ENCODE measurements around the gene UBA3. TPM values are rescaled to one million over a fixed set of nuclear protein-coding genes. Genes with fewer than 3 reads are reported as not detected.

The UBA3 gene
- total RNA-seq, 4 donors from 2014 or later: 30.6 to 86.0 (median 47.2) TPM

DNA sequence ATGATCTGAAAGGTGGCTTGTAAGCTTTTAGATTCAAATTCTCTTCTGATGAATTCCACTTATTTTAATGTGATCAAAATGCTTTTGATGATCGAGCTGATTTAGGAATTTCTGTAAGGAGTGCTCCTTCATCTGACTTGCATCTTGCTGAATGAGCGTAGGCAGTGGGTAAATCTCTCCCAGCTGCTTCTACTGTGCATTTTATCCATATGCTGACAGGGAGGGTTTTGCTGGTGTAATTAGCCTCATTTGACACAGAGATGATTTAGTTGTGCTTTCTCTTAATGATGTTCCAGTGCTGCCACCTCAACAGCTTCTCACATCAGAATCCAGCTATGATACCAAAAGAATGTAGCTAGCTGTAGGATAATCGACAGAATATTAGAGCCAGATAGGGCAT, 46.1 kb upstream of the UBA3 start:
- Histone ChIP-seq H3K27me3 (no peaks in the 10 kb centered on the region), H3K4me3 (no peak overlapping the region), H3K36me3 (no peaks in the 10 kb centered on the region), H3K27ac (no peak overlapping the region), H3K9me3 (no peaks in the 10 kb centered on the region), H3K4me1 (no peaks in the 10 kb centered on the region)
- WGBS, 2 donors (ENCODE audit: low coverage in 1 of 2): 89 to 91% methylated on average over 3 of the region's 3 CpGs
- in situ Hi-C loops (cut with MboI; ENCODE audit: low pct_ligation_motif_present in 1 of 4, low pct_unique_long_range_greater_than_20kb in 1 of 4, low sequenced_read_pairs in 3 of 4): loop anchor here in 1 of 4 donors (25.0 kb wide), 1 partner anchor 811 kb away; no protein-coding TSS in a partner anchor
- DNase-seq: no peak
- TF ChIP-seq POLR2AphosphoS5 (IDR thresholded peaks at IDR 0.05) (no peak), POLR2A (IDR thresholded peaks at IDR 0.05) (no peak), EP300 (IDR thresholded peaks at IDR 0.05; ENCODE audit: low read depth) (no peak)
- TF ChIP-seq, protein P1, sequence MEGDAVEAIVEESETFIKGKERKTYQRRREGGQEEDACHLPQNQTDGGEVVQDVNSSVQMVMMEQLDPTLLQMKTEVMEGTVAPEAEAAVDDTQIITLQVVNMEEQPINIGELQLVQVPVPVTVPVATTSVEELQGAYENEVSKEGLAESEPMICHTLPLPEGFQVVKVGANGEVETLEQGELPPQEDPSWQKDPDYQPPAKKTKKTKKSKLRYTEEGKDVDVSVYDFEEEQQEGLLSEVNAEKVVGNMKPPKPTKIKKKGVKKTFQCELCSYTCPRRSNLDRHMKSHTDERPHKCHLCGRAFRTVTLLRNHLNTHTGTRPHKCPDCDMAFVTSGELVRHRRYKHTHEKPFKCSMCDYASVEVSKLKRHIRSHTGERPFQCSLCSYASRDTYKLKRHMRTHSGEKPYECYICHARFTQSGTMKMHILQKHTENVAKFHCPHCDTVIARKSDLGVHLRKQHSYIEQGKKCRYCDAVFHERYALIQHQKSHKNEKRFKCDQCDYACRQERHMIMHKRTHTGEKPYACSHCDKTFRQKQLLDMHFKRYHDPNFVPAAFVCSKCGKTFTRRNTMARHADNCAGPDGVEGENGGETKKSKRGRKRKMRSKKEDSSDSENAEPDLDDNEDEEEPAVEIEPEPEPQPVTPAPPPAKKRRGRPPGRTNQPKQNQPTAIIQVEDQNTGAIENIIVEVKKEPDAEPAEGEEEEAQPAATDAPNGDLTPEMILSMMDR (IDR thresholded peaks at IDR 0.05): no peak
- intact Hi-C loops (cut with DNase I; ENCODE audit: low total_unique reads): no loop called here

DNA sequence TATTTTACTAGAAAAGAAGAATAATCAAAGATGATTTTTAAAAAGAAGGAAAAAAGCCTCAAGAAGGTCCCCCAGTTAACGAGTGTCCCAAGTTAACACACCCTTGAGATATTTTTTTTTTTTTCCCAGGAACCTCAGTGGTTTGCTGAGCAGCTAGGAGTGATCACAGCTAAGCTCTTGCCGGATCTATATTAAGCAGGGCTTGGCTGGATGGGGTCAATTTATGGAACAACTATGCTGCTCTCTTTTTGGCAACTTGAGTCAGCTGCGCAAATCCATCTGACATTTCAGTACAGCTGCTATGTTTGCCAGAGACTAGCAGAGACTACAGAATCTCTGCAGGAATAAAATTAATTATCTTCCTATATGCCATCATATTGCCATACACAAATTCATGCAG, 42.2 kb upstream of the UBA3 start, which contains the start of gene LMOD3:
LMOD3 (minus strand) TSS at position 193 of the 400 bp plus-strand sequence. CDS start 209 bp downstream, outside the sequence.
- no peak for TF ChIP-seq POLR2A (IDR thresholded peaks at IDR 0.05)
- Histone ChIP-seq H3K27me3 (no peaks in the 10 kb centered on the region), H3K36me3 (no peaks in the 10 kb centered on the region), H3K4me3 (no peak within 1 kb of the TSS), H3K27ac (no peak within 1 kb of the TSS), H3K4me1 (peaks cover 0 to 3% (median 0%) of the 10 kb centered on the region in 4 donors), H3K9me3 (no peaks in the 10 kb centered on the region)
- DNase-seq: no peak
- in situ Hi-C loops (cut with MboI; ENCODE audit: low pct_ligation_motif_present in 1 of 4, low pct_unique_long_range_greater_than_20kb in 1 of 4, low sequenced_read_pairs in 3 of 4): no loop called here
- WGBS, 2 donors (ENCODE audit: low coverage in 1 of 2): 69 to 73% methylated on average over 2 to 3 of the region's 3 CpGs
- intact Hi-C loops (cut with DNase I; ENCODE audit: low total_unique reads): no loop called here

DNA sequence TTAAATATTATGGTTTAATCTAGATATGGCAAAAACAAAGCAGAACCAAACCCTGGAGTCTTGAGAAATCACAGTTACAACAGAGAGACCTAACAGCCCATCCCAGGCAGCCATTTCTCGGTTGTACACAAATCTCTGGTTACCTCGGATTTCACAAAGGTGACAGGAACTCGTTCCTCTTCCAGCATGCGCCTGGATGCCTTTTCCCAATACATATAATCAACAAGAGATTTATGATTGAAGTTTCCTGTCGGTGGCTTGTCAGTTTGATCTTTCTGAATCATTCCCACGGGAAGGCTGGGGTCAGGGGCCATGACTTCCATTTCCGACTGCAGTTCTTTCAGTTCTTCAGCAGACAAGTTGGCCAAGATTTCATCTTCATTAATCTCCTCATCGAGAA, 41.8 kb upstream of the UBA3 start:
- H3K36me3 ChIP-seq: no peaks in the 10 kb centered on the region
- H3K27me3 ChIP-seq: no peaks in the 10 kb centered on the region
- TF ChIP-seq POLR2AphosphoS5 (IDR thresholded peaks at IDR 0.05) (no peak), POLR2A (IDR thresholded peaks at IDR 0.05) (no peak), EP300 (IDR thresholded peaks at IDR 0.05; ENCODE audit: low read depth) (no peak)
- TF ChIP-seq, protein P1 (IDR thresholded peaks at IDR 0.05): no peak
- intact Hi-C loops (cut with DNase I; ENCODE audit: low total_unique reads) (no loop called here), in situ Hi-C loops (cut with MboI; ENCODE audit: low pct_ligation_motif_present in 1 of 4, low pct_unique_long_range_greater_than_20kb in 1 of 4, low sequenced_read_pairs in 3 of 4) (no loop called here)
- H3K4me3 ChIP-seq: no peak overlapping the region
- no peak overlapping the region for H3K27ac ChIP-seq
- H3K4me1 ChIP-seq: peaks cover 0 to 3% (median 0%) of the 10 kb centered on the region in 4 donors
- 60 to 67% methylated on average over 7 to 8 of the region's 8 CpGs for WGBS, 2 donors (ENCODE audit: low coverage in 1 of 2)
- H3K9me3 ChIP-seq: no peaks in the 10 kb centered on the region
- no peak for DNase-seq

DNA sequence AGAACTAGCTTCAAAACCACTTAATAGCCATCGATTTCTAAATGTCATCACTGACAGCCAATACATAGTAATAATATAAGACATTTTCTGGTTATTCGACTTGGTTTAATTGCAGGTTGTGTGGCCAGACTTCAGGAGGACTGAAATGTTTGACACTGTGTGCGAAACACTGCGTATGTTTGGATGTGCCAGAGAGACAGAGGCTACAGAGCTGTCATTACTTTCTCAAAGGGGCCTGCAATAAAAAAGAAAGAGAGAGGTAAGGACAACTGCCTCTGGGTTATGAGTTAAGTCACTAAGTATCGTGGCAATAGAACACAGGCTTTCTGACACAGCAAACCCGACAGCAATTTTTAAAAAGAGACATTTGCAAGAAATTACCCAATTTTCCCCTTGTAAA, 41.3 kb upstream of the UBA3 start:
- 80 to 82% methylated on average over 4 to 6 of the region's 6 CpGs for WGBS, 2 donors (ENCODE audit: low coverage in 1 of 2)
- TF ChIP-seq, protein P1 (IDR thresholded peaks at IDR 0.05): no peak
- TF ChIP-seq EP300 (IDR thresholded peaks at IDR 0.05; ENCODE audit: low read depth): no peak
- no peak for TF ChIP-seq POLR2A (IDR thresholded peaks at IDR 0.05)
- no peak for TF ChIP-seq POLR2AphosphoS5 (IDR thresholded peaks at IDR 0.05)
- H3K36me3 ChIP-seq: no peaks in the 10 kb centered on the region
- intact Hi-C loops (cut with DNase I; ENCODE audit: low total_unique reads): no loop called here
- in situ Hi-C loops (cut with MboI; ENCODE audit: low pct_ligation_motif_present in 1 of 4, low pct_unique_long_range_greater_than_20kb in 1 of 4, low sequenced_read_pairs in 3 of 4): no loop called here
- peaks cover 0 to 3% (median 0%) of the 10 kb centered on the region in 4 donors for H3K4me1 ChIP-seq
- no peak for DNase-seq
- H3K27ac ChIP-seq: no peak overlapping the region
- no peaks in the 10 kb centered on the region for H3K9me3 ChIP-seq
- no peaks in the 10 kb centered on the region for H3K27me3 ChIP-seq
- H3K4me3 ChIP-seq: no peak overlapping the region

DNA sequence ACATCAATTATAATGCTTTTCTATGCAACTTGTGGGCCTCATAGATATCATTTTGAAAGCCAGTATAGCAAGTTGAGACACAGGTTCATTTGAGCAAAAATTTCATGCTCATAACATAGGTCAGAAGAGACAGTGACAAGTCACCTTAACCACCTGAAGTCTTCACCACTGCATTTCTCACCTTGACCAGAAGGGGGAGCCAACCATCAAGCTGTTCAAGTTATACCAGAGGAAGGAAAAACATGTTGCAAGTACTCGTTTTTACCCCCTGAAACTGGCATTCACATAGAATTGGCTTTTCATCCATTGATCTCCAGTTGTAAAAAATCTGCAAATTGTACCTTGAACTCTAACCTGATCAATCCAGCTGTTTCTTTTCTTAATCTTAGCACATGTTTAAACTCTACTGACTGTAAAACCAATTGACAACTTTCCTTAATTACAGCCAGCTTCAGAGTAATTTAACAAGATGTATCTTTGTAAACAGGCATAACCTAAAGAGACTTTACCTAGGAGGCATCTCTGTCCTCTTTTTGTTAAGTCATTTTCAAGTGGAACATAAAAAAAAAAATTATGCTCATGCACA, 40.8 kb upstream of the UBA3 start:
- peak; percentile 86 for DNase-seq
- H3K27ac ChIP-seq: no peak overlapping the region
- intact Hi-C loops (cut with DNase I; ENCODE audit: low total_unique reads) (no loop called here), in situ Hi-C loops (cut with MboI; ENCODE audit: low pct_ligation_motif_present in 1 of 4, low pct_unique_long_range_greater_than_20kb in 1 of 4, low sequenced_read_pairs in 3 of 4) (no loop called here)
- H3K9me3 ChIP-seq: no peaks in the 10 kb centered on the region
- WGBS, 2 donors (ENCODE audit: low coverage in 1 of 2): 0% methylated on average over 1 of the region's 1 CpG
- no peak overlapping the region for H3K4me3 ChIP-seq
- H3K36me3 ChIP-seq: no peaks in the 10 kb centered on the region
- TF ChIP-seq EP300 (IDR thresholded peaks at IDR 0.05; ENCODE audit: low read depth) (no peak), POLR2A (IDR thresholded peaks at IDR 0.05) (no peak)
- TF ChIP-seq, protein P1 (IDR thresholded peaks at IDR 0.05): peak; percentile 77 to 96 (median 93)
- peaks cover 0 to 3% (median 0%) of the 10 kb centered on the region in 4 donors for H3K4me1 ChIP-seq
- no peaks in the 10 kb centered on the region for H3K27me3 ChIP-seq

Data from transverse colon (tissue), 4 donors.